Uterus (tissue), 4 donors: ENCODE results near the gene SPECC1. TPM values are rescaled to one million over a fixed set of nuclear protein-coding genes. Genes with fewer than 3 reads are reported as not detected.
"Not testable (repeated sequence)": the region's sequence is repeated elsewhere in the genome, so short reads cannot be mapped to it uniquely, and the experiment has no call there.

Experiments used
- DNase-seq, 2 donors: peaks; one replicate each; pipeline ENCODE4 v3.0.0-alpha.2; 2019 to 2020
- H3K27ac ChIP-seq, 2 donors: fragments of 200-600 bp; sonication (generic); 1 replicate in 1 of 2; 2 replicates in 1 of 2; pipeline ENCODE4 v1.5.1; 2016 to 2018
- H3K27me3 ChIP-seq, 2 donors: fragments of 200-600 bp; sonication (generic); one replicate each; pipeline ENCODE4 v1.5.1; 2018 to 2019; ENCODE audit warnings: control low read depth in 1 of 2
- H3K36me3 ChIP-seq, 2 donors: fragments of 200-600 bp; sonication (generic); one replicate each; pipeline ENCODE4 v1.5.1; 2019; ENCODE audit warnings: control low read depth in 1 of 2
- H3K4me1 ChIP-seq, 2 donors: fragments of 200-600 bp; sonication (generic); one replicate each; pipeline ENCODE4 v1.5.1; 2018 to 2019; ENCODE audit warnings: control low read depth in 1 of 2
- H3K4me3 ChIP-seq, 2 donors: fragments of 200-600 bp; sonication (generic); 1 replicate in 1 of 2; 2 replicates in 1 of 2; pipeline ENCODE4 v1.5.1; 2018 to 2019; ENCODE audit warnings: mild to moderate bottlenecking in 1 of 2
- H3K9me3 ChIP-seq, 2 donors: fragments of 200-600 bp; sonication (generic); one replicate each; pipeline ENCODE4 v1.5.1; 2019; ENCODE audit warnings: control low read depth in 1 of 2
- POLR2A ChIP-seq, 2 donors: fragments of 450-650 bp; IDR thresholded peaks; one replicate each; pipeline ENCODE4 v1.6.1; 2016; ENCODE audit warnings: antibody characterized with exemption in 2 of 2, mild to moderate bottlenecking in 1 of 2, moderate library complexity in 1 of 2
- intact Hi-C: fragments of 100-400 bp; cut with DNase I; formaldehyde crosslinking; loops from one replicate; pipeline ENCODE4 v1.15.1; 2023; ENCODE audit warnings: low total_unique reads
- total RNA-seq, 4 donors: library from RNA; depleted of rRNA in 3 of 4; stranded (reverse); fragments of >200 nt in 3 of 4; gene quantifications; one replicate each; pipeline versions ENCODE4 v1.1.0 to v1.2.4, GENCODE V29; 2014 to 2023
- TF ChIP-seq, protein P1 (sequence below), 4 experiments: fragments of 200-600 bp in 2 of 4; fragments of 450-650 bp in 2 of 4; sonication (generic) in 2 of 4; IDR thresholded peaks; one replicate each; pipeline ENCODE4 v1.5.1; 2016 to 2019; ENCODE audit warnings: antibody characterized with exemption in 4 of 4, mild to moderate bottlenecking in 2 of 4, moderate library complexity in 1 of 4
- donor health status: DM: yes; HTN: yes; CAD: no.

SPECC1 gene
- total RNA-seq, 4 donors from 2014 or later, result 22.6 to 63.0 (median 44.0) TPM

DNA sequence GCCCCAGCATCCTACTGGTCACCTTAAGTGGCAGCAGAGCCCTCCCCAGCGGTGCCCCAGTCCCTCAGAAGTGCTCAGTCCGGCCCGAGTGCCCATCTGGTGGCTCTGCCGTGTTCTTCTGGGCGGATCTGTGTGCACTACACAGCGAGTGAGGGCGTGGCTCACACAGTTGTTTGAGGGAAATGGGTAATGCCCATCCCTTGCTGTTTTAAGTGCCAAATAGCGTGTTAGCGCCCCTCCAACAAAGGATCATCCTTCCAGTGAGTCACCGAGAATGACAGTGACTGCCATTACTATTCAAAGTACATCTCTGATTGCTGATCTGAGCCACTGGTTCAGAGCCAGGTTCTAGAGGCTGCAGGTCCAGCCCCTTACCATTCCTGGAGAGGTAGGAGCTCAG lies 306.2 kb downstream of the SPECC1 start:
- no peak overlapping the region for H3K4me3 ChIP-seq
- no peaks in the 10 kb centered on the region for H3K36me3 ChIP-seq
- TF ChIP-seq POLR2A (IDR thresholded peaks at IDR 0.05), result no peak
- TF ChIP-seq, protein P1, sequence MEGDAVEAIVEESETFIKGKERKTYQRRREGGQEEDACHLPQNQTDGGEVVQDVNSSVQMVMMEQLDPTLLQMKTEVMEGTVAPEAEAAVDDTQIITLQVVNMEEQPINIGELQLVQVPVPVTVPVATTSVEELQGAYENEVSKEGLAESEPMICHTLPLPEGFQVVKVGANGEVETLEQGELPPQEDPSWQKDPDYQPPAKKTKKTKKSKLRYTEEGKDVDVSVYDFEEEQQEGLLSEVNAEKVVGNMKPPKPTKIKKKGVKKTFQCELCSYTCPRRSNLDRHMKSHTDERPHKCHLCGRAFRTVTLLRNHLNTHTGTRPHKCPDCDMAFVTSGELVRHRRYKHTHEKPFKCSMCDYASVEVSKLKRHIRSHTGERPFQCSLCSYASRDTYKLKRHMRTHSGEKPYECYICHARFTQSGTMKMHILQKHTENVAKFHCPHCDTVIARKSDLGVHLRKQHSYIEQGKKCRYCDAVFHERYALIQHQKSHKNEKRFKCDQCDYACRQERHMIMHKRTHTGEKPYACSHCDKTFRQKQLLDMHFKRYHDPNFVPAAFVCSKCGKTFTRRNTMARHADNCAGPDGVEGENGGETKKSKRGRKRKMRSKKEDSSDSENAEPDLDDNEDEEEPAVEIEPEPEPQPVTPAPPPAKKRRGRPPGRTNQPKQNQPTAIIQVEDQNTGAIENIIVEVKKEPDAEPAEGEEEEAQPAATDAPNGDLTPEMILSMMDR (IDR thresholded peaks at IDR 0.05), result no peak
- no peaks in the 10 kb centered on the region for H3K9me3 ChIP-seq
- H3K27ac ChIP-seq, result no peak overlapping the region
- intact Hi-C loops, result no loop called here
- no peaks in the 10 kb centered on the region for H3K27me3 ChIP-seq
- H3K4me1 ChIP-seq, result no peaks in the 10 kb centered on the region
- no peak for DNase-seq

- Histone ChIP-seq H3K27me3 (no peaks in the 10 kb centered on the region), H3K9me3 (no peaks in the 10 kb centered on the region), H3K36me3 (no peaks in the 10 kb centered on the region), H3K27ac (no peak overlapping the region), H3K4me3 (no peak overlapping the region), H3K4me1 (no peaks in the 10 kb centered on the region)
- no peak for DNase-seq
- TF ChIP-seq POLR2A (IDR thresholded peaks at IDR 0.05), result no peak
- TF ChIP-seq, protein P1 (IDR thresholded peaks at IDR 0.05), result no peak
- intact Hi-C loops, result no loop called here
Observed at GRCh38 chr17:20315821-20316220, 306.7 kb downstream of the SPECC1 start.

GRCh38 chr17:20320535-20321229 lies 311.5 kb downstream of the SPECC1 start:
- H3K27ac ChIP-seq, result peak overlapping the region in 1 of 2 donors; percentile 28
- TF ChIP-seq, protein P1 (IDR thresholded peaks at IDR 0.05), result peak; percentile 87 to 99 (median 93)
- peak overlapping the region in 1 of 2 donors; percentile 32 for H3K4me3 ChIP-seq
- H3K4me1 ChIP-seq, H3K36me3 ChIP-seq, intact Hi-C loops, H3K9me3 ChIP-seq, H3K27me3 ChIP-seq: not testable (repeated sequence)
- peak; percentile 62 to 76 for DNase-seq

GRCh38 chr17:20321357-20321756 lies 312.2 kb downstream of the SPECC1 start:
- H3K9me3 ChIP-seq, H3K27me3 ChIP-seq, H3K36me3 ChIP-seq, H3K4me3 ChIP-seq, DNase-seq, H3K27ac ChIP-seq, intact Hi-C loops, H3K4me1 ChIP-seq: not testable (repeated sequence)

- H3K4me3 ChIP-seq, intact Hi-C loops, DNase-seq, H3K9me3 ChIP-seq, H3K27ac ChIP-seq, H3K27me3 ChIP-seq, H3K36me3 ChIP-seq, H3K4me1 ChIP-seq: not testable (repeated sequence)
Observed at GRCh38 chr17:20327739-20328138, 318.6 kb downstream of the SPECC1 start.

DNA sequence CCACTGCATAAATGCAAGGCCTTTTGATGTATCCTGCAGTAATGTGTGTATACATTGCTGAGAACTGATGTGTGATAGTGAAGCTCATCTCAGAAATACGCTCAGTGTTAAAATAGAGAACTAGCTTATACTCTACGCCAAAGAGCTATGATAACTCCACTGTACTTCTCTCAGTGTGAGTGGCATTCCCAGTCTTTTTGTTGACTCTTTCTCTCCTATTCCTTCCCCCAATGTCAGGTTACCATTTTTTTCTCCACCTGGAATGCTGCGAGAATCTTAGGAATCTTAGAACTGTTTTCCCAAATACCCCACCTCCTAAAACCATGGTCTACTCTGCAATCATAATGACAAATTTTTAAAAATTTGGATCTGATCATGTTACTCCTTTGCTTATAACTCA lies 342.2 kb downstream of the SPECC1 start:
- H3K9me3 ChIP-seq, intact Hi-C loops, H3K4me1 ChIP-seq, H3K36me3 ChIP-seq, H3K4me3 ChIP-seq, H3K27ac ChIP-seq, DNase-seq, H3K27me3 ChIP-seq: not testable (repeated sequence)

DNA sequence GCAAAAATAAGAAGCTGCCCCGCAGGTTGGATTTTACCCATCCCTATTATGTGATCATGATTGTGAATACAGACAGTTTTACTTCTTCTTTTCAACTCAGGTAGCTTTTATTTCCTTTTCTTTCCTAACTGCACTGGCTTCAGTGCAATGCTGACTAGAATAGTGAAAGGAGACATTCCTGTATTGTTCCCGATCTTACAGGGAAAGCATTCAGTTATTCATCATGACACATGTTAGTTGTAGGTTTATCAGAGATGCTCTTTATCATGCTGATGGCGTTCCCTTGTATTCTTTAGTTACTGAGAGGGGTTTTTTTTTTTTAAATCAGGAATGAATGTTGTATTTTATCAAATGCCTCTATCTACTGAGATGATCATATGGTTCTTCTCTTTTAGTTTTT lies 343.4 kb downstream of the SPECC1 start:
- DNase-seq, result not testable (repeated sequence)

GRCh38 chr17:20363846-20364245 lies 354.7 kb downstream of the SPECC1 start:
- H3K4me3 ChIP-seq, H3K9me3 ChIP-seq, intact Hi-C loops, H3K36me3 ChIP-seq, H3K27me3 ChIP-seq, H3K4me1 ChIP-seq, DNase-seq, H3K27ac ChIP-seq: not testable (repeated sequence)

More for the DNA sequence above, 343.4 kb downstream of the SPECC1 start:
- intact Hi-C loops, H3K27me3 ChIP-seq, H3K27ac ChIP-seq, H3K9me3 ChIP-seq, H3K4me3 ChIP-seq, H3K4me1 ChIP-seq, H3K36me3 ChIP-seq: not testable (repeated sequence)
